ENCODE measurements around the gene RTP2.

RTP2 gene

DNA sequence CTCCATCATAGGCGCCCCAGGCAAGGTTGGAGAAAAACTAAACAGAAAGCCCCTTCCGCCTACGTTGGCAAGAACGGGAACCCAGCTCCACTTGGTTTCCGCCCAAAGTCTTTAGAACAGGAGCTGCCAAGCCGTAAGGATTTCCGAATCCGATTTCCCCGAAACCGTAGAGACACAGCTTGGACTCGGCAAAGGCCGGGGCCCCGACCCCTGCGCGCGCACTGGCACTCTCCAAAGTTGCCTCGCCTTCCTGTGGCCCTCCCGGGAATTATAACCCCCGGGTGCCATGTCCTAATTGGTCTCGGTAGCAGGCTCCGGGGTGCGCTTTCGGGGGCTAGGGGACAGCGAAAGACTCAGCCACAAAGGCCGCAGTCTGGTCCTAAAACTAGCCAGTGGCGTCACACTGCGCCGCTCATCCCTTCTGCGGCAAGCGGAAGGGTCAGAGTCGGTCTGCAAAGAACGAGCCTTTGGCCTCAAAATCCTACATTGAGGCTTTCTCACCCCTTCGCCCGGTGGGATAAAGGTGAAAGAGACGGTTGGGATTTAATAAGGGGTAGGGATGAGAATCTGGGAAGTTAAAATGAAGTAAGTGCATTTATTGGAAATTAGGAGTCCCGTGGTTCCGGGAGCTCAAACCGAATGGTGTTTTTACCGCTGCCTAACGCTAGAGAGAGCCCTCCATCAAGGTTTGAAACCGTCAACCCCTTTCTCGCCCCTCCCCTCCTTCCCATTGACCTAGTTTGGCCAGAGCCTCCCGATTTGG lies 36.2 kb upstream of the RTP2 start:
- DNase-seq = peak; percentile 81

DNA sequence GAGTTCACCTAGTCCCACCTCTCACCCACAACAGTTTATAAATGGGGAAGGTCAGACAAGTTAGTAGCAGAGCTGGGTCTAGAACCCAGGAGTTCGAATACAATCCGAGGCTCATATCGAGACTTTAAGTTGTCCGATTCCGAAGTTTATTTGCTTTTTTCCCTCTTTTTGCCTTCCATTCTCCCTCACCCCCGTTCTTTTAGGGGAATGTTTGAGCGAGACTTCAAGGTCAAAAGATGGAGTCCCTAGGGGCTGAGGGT lies 35.6 kb upstream of the RTP2 start:
- DNase-seq = no peak

DNA sequence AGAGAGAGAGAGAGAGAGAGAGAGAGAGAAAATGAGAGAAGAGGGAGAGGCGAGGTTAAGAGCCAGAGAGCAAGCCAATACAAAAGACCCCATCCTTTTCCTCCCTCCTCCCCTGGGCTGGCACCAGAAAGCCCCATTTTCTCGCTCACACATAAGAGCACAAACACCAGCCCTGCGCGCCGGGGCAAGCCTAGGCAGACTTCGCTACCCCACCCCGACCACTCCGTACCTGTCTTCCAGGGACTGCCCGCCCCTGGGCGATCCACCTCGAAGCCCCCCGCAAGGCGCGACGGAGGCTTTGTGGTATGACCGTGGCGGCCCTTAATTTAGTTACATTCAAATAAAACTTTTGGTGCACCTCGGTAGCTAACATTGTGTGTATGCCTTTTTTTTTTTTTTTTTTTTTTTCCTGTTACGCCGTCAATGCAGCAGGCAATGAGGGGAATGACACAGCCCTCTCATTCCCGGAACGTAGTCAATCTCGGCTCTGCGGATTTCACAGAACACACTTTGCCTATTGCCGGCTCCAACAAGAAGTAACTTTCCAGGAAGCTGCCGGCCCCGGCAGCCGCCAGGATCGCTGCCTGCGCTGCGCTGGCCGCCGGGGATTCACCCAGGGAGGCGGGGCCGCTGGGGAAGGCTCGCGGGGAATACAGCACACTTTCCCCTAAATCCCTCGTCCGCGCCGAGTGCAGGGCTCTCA lies 35.2 kb upstream of the RTP2 start:
- peak; percentile 69 for DNase-seq

DNA sequence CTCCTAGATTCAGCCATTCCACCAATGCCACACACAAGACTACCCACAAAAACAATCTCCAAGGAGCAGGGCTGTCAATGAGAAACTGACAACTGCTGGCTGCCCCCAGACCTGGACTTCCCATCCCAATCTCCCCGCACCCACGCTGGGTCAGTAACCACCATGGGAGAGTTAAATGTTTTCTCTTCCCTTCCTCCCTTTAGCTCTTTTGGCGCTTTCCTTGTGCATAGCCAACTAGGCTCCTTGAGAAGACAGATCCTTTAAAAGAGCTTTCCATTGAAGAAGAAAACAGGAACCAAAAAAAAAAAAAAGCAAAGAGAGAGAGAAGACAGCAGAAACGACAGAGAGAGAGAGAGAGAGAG lies 34.6 kb upstream of the RTP2 start:
- DNase-seq = no peak

DNA sequence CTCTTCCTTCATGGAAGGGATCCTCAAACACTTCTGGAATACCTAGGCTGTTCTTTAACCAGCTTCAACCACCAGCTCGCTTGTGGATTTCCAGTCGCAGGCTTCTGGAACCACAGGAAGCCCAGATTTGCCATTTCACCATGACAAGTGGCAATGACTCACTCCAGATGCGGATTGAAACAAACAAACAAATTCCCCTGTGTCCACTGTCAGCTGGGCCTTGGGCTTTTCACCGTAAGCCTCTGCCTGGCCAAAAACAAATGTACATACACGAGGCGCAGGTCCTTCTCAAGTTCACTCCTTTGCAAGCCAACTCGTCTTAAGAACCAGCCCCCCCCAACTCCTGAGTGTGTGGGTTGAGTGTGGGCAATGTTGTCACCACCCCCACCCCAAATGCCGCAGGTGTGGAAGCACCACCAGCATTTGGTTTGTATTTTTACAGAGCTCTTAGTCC lies 34.1 kb upstream of the RTP2 start:
- no peak for DNase-seq

DNA sequence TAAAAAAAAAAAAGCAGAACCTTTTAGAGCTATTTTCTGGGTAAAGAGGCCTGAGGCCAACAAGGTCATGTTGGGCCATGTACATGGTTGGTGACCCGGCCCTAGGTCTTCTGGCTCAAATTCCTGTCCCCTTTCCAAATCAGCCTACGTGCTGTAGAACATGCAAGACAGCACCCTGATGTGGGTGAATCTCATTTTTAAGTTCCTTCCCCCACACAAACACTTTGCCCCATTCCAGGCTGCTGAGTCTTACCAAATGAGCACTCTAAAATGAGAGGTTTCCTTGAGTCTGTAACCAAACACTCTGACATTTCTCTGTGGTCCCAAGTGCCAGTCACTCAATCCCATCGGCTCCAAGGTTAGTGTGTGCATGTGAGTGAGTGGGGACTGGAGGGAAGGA lies 33.5 kb upstream of the RTP2 start:
- DNase-seq = no peak

DNA sequence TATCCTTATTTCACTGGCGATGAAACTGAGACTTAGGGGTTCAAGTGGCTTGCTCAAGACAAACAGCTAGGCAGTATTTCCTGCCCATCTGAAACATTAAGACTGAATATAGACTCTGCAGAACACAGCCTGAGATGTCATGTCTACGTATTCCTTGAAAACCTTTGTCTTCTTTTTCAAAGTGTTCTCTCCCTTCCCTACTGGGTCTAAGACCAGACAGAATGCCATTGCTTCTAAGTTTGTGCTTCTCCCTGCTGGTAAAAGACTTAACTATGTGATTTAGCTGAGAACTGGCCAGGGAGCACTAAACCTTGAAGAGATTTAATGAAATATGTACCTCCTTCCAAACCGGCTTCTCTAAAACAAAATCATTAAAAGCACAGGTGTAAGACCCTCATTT lies 33.0 kb upstream of the RTP2 start:
- DNase-seq = no peak

DNA sequence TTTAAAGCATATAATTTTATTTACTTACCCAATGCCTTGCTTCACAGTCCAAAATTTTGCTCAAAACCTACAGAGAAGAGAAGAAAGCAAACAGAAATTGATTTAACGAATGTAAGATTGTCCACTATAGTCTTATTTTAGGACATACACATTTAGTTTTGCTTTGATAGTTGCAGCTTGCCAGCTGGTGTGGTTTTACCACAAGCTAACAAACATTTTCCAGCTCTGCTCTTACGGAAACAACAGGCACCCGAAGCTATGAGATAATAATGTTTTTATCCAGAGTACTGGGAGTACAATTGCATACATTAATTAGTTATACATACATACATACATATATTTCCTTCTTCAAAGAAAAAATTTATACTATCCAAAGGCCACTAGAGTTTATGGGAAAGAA lies 32.5 kb upstream of the RTP2 start:
- DNase-seq = no peak

DNA sequence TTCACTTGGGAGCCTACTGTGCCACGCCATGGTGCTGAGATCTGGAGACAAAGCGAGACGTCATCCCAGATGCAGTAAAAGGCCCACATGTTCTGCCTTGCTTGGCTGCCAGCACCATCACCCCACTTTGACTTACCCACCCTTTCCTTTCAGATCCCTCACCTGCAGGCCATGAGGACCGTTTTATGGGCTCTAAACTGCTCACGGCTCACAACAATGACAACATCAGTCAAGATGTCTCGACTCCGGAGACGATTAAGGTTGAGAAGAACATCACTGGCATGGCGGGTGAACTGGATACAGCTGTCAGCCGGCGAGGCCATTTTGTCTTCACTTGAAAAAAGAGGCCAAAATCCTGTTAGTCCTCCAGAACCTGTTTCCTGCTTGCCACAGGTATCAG lies 31.0 kb upstream of the RTP2 start:
- no peak for DNase-seq

DNA sequence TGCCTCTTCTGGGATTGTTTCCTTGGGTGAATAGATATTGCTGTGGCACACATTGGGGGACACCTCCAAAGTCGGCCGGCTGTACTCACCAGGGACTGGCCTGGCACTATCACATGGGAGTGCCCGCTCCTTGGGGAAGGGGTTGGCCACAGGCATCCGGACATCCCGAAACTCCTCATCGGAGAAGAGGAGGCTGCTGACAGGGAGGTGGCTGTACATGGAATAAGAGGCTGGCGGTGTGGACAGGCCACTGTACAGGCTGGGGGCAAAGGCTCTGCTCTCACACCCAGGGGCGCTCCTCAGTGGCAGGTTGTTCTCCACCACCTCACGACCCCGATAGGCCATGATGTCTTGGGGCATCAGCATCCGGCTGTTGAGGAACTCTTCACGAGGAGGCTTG lies 27.2 kb upstream of the RTP2 start:
- DNase-seq = no peak

DNA sequence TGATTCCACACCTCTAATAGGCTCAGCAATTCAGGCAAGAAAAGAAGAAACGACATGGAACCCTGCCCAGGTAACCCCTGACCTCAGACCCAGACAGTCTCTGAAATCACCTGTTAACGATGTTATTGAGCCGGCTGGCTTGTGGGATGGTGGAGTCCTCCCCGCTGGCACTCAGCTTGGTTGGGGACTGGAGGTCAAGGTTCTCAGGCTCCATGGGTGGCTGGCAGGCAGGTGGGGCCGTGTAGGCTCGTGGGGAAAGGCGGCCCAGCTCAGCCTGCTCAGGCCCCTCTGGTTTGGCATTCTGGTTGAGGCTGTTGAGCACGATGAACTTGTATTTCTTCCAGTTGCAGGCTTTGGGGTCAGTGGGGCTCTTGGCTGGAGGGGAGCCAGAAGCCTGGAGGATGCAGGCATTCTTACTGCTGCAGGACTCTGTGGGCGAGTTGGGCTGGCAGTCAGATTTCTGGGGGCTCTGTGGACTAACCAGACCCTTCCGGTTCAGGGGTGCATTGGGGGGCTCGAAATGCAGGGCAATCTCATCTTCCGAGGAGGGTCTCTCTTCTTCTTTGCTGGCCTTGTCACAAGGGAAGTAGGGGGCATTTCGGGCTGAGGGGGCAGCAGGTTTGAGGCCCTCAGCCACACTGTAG lies 26.7 kb upstream of the RTP2 start:
- DNase-seq = no peak

DNA sequence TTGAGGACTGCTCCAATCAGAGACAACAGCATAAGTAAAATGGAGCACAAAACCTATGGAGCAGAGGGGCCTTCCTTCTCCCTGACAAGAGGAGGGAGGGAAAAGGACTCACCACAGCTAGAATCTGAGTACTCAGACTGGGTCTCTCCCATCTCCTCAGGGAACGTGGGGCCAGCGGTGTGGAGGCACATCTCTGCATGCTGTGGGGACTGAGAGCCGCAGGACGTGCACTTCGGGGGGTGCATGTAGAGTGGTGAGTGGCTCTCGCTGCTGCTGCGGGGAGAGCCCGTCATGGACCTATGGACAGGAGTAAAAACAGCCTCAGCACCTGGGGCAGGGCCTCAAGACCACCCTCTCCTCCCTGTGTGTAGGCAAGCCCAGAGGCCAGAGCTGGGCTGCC lies 25.9 kb upstream of the RTP2 start:
- no peak for DNase-seq

DNA sequence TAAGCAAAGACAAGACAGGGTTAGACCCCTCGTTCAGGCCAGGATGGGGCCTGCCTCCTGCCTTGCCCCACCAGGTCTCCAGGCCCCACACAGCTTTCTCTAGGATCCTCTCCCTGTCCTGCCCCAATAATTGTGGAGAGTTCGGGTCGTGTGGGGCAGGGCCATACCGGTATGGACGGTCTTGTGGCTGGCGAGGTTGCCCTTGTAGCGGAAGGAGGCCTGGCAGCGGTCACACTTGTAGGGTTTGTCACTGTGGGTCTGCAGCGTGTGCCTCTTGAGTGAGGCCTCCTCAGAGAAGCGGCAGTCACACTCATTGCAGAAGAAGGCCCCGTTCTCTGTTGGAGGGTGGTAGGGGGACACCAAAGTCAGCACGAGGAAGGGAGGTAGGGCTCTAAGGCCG lies 24.2 kb upstream of the RTP2 start:
- no peak for DNase-seq

DNA sequence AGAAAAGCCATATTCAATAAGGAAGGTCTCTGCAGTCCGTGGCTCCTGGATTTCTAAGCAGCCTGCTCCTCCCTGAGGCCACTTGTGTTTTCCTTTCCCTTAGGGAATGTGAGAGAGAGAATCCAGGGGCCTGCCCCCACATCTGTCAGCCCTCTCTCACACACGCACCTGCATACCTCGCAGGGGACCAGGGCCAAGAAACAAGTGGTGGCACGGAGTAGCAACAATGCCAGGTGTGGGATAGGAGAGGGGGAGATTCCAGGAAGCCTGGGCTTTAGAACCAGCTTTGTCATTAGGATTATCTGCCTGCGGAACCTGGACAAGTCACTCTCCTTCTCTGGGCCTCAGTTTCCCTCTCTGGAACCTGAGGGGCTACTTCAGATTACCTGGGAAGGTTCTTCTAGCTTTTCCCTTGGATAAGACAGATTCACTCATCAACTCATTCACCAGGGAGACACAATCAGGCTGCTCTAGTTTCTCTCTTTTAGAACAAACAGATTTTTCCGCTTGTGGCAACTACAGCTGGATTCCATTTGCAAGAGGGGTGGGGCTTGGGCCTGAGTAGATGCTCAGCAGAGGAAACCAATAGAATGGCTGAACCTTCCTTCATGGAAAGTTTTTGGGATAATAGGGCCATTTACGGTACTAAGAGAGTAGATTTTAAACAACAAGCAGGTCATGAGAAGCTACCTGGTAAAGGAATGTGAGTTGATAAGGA lies 23.5 kb upstream of the RTP2 start:
- DNase-seq = no peak

DNA sequence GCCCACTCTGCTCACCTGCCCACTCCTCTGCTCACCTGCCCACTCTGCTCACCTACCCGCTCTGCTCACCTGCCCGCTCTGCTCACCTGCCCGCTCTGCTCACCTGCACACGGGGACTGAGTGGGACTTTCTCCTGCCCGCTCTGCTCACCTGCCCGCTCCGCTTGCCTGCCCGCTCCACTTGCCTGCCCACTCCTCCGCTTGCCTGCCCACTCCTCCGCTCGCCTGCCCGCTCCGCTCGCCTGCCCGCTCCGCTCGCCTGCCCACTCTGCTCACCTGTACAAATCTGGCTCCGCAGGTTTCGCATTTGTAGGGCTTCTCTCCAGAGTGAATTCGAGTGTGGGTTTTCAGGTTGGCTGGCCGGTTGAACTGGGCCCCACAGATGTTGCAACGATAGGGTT lies 22.9 kb upstream of the RTP2 start:
- DNase-seq = no peak

DNA sequence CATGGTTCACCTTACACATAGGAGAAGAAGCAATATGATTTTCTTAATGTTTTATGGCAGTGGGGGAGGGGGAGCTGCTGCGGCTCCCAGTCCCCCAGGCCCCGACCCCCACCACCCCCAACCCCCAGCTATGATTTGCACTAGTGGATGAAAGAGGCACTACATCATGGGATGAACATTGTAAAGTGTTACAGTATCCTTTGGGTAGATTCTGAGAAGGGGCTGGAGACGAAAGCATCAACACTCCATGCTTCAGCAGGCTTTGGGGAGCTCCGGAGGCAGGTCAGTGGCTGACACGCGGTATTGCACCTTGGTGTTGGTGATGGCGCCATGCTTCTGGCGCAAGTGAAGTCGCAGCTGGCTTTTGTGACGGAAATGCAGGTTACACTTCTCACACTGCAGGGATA lies 19.9 kb upstream of the RTP2 start:
- no peak for DNase-seq

DNA sequence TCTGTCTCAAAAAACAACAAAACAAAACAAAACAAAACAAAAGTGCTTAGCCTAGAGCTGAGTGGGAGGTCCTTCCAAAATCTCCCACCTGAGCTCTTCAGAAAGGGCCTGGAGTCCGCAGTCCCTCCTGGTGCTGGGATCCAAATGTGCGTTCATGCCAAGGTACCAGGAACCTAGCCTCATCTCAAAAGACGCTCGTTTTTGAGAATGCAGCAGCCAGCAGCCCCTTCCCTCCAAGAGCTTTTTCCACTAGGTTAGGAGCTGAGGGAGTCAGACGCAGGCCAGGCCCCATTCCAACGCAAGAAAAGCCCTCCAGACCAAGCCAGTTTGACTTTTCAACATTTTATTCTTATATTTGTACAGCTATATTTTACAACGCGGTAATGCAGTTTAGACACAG lies 18.7 kb upstream of the RTP2 start:
- DNase-seq = no peak

DNA sequence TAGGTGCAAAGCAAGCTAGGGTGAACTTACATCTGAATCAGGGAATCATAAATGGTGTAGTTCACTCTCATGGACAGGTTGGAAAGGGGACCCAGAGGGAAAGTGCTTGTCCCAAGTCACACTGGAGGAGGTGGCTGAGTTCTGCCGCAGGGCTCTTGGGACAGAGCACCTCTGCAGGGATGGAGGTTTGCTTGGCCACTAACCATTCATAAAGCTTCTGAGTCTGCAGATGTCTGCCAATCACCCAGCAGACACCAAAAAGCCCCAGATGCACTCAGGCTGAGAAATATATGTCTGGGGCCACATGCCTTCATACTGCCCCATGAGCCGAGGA lies 17.9 kb upstream of the RTP2 start:
- no peak for DNase-seq

DNA sequence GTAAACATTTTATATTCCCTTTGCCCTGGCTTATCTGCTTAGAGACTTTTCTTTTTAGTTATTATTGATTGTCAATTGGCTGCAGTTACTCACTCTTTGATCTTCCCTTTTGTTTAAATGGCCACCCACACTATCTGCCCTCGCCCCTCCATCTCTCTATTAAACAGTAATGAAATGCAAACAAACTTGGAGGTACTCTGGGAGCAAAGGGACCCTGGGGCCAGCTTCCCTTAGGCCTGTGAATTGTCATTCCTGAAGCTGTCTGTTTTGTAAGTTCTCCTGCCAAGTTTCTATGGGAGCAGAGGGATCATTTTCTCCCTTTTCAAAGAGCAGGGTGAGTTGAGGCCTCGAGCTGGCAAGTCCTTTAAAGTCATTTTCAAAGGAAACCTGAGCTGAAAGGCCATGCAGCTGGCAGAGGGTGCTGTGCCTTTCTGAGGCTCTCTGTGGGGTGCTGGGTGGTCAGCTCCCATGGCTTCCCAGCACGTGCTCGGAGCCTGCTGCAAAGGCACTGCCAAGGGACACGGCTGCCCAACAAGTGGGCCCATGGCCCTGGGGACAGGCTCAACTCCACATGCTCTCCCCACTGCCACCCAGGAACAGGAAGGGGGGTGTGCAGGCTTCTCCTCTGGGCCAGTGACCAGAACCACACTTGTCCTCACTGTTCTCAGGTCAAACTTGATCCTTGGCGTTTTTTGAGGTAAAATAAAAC lies 17.4 kb upstream of the RTP2 start:
- no peak for DNase-seq

DNA sequence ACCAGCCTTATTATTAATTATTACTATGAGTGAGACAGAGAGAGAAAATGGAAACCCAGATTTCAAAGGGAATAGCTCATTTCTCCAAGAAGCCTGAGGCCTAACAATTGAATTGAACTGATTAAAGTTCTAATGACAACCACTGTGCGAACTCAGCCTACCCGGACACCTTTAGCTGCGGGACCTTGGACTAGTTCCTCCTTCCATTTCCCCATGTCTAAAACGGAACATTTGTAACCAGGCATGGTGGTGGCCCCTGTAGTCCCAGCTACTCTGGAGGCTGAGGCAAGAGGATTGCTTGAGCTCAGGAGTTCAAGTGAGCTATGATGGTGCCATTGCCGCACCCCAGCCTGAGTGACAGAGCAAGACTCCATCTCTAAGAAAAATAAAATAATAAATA lies 16.4 kb upstream of the RTP2 start:
- DNase-seq = no peak

DNA sequence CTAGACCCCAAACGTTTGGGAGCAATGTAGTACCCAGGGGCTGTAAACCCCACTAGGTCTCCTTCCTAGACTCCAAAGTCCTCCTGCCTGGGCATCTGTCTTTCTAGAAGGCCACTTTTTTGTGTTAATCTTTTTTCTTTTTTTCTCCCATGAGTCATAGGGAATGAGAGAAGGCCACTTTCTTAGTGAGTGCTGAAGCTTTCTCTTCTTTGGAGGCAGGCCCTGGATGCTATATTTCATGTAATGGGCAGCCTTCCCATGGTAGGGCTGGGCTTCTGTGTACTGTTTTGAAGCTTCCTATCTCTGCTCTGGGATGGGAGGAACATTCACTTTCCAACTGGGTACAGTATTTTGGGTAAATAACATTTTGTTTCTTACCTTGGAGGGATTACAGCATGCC lies 15.2 kb upstream of the RTP2 start:
- no peak for DNase-seq

DNA sequence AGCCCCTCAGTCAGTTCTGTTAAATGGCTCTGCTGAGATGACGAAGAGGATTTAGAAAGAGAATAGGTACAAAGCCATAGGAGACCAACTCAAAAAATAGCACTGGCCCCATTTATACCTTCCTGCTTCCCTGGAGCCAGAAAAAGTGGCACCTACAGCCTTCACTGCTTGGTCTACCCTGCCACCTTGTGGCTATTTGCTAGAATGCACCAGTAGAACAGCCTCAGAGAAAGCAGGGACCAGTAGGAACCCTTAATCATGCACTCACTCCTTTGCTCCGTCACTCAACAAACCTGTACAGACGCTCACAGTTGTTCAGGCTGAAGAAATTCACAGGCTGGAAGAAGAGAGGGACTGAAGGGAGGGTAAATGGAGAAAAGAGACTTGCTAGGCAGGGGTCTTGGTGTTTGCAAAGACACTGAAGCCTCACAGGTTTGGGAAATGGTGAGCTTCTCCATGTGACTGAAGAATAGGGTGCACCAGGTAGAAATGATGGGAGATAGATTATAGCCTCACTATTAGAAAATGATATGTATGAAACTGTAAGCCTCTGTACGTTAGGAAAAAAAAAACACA lies 12.1 kb upstream of the RTP2 start:
- DNase-seq = peak; percentile 84

DNA sequence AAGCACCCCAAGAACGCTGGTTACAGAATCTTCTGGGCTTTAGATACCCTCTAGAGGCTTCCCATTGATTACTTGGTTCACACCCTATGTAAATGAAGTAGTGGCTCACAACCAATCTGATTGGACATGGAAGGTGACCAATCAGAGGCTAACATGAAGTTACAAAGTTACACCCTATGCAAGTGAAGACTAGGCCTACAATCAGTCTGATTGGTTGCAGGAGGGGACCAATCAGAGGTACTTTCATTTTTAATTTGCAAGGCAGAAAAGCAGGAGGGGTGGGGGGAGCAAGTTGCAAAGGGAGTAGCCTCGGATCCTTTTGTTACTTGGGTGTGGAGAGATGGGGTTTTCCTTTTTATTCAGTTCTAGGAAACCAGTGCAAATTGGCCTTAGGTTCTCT lies 11.1 kb upstream of the RTP2 start:
- DNase-seq = peak; percentile 70
